PFSK-1 (cell line): ENCODE measurements around the gene TMEM233.

ENCODE experiments used
- POLR2AphosphoS5 ChIP-seq: IDR thresholded peaks from 2 replicates; pipeline ENCODE4 v1.6.1; 2012; ENCODE audit warnings: low read depth, mild to moderate bottlenecking, control low read depth, low read length, moderate library complexity
- REST ChIP-seq, 2 experiments: IDR thresholded peaks; 2 replicates each; pipeline versions ENCODE4 v1.6.1 to v1.8.0; 2011 to 2012; ENCODE audit warnings: low read depth in 2 of 2, low read length in 2 of 2, control low read depth in 1 of 2, inconsistent platforms in 1 of 2, mild to moderate bottlenecking in 1 of 2, moderate library complexity in 1 of 2; ENCODE audit not compliant: insufficient read depth in 1 of 2
- TAF1 ChIP-seq: IDR thresholded peaks from 2 replicates; pipeline ENCODE4 v1.6.1; 2012; ENCODE audit warnings: low read length, control low read depth, borderline replicate concordance; ENCODE audit not compliant: insufficient read depth

GRCh38 chr12:119627686-119628085 lies 34.1 kb downstream of the TMEM233 start:
- TF ChIP-seq TAF1: no peak
- no peak for TF ChIP-seq POLR2AphosphoS5
- no peak for TF ChIP-seq REST (IDR thresholded peaks at IDR 0.05; ENCODE audit: insufficient read depth in 1 of 2, low read depth in 2 of 2, low read length in 2 of 2)
